Stimulated activated CD4-positive, alpha-beta T cell treated with anti-CD3 and anti-CD28 coated beads, Interleukin-2, amount 100 ng/mL, for 4 hours (primary cell): ENCODE data around the gene CELSR1.
"Not testable (repeated sequence)": the region's sequence is repeated elsewhere in the genome, so short reads cannot be mapped to it uniquely, and the experiment has no call there.

Experiments used
- DNase-seq: peaks from one replicate; pipeline ENCODE4 v3.0.0-alpha.2; 2020; ENCODE audit warnings: low read depth

The CELSR1 gene

DNA sequence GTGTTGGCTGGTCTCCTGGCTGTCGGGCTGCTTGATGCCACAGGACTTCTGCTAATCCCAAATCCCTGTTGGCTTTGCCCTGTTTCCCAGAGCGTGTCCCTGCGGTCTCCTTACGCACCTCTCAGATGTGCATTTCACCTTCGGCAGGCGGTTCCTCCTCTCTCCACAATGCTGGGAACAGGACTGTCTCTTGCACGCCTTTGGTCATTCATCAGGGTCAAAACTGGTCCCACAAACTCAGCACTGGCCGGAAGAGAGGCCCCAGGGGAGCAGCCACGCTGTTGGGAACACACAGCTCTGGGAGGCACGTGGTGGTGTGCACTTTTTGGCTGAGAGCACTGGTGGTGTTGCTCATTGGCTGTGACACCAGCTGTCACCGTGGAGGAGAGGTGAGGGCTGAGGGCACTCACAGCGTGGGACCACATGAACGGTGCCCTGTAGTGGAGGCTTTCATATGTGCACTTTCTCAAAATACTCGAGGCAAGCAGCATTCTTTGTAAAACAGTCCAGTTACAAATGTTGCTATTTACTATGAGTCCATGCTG lies 217.2 kb downstream of the CELSR1 start:
- no peak for DNase-seq

DNA sequence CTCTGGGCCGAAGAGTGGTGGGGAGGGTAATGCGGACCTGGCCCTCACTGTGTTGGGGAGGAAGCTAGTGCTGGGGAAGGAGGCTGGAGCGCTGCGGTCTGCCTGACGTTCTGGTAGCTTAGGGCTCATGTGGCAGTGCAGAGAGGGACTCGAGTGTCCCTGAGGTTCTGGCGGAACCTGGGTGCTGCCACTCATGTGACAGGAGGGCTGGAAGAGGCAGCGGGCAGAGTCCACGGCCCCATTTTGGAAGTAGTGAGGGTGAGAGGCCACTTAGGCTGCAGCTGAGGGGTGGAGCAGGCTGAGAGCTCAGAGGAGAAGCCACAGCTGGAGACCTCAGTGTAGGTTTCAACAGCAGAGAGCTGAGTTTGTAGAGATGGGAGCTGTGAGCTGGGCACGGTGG lies 218.1 kb downstream of the CELSR1 start:
- DNase-seq = no peak

DNA sequence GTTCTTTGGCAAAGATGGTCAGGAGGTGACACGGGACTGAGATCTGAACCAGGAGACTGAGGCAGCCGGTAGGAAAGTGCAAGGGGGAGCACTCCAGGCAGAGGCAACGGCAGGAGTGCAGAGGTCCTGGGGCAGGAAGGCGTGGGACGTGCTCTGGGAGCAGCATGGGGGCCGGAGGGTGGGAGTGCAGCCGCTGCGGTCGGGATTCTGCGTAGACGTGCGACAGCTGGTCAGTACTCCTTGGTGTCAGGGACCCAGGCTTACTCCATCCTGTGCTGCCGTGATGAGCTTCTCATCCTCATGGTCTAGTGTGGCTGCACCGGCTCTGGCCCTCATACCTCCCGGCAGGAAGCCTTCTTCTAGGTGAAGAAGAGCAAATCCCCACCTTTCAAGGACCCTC lies 218.8 kb downstream of the CELSR1 start:
- no peak for DNase-seq

DNA sequence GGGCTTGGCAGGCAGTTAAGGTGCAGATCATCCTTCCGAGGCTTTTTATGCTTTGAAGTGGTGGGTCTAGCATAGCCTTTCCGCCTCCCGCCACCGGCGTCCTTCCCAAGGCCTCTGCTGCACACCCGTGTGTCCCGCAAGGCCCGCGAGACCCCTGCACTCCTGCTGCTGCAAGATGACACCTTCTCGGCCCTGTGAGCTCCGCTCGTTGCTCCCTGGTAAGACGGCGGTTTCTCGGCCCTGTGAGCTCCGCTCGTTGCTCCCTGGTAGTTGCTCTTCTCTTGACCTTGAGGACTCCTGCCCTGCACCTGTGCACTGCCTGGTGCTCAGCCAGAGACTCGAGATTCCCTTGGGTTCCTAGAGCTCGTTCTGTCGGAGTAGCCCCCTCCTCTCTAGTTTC lies 219.8 kb downstream of the CELSR1 start:
- no peak for DNase-seq

DNA sequence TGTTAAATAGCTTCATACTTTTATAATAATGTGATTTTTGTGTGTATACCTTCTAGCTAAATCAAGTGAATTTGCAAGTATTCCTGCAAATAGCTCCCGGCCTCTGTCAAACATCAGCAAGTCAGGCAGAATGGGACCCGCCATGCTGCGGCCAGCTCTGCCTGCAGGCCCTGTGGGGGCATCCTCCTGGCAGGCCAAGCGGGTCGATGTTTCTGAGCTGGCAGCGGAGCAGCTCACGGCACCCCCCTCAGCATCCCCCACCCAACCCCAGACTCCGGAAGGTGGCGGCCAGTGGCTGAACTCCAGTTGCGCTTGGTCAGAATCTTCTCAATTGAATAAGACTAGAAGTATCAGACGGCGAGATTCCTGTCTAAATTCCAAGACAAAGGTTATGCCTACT lies 221.4 kb downstream of the CELSR1 start:
- no peak for DNase-seq

DNA sequence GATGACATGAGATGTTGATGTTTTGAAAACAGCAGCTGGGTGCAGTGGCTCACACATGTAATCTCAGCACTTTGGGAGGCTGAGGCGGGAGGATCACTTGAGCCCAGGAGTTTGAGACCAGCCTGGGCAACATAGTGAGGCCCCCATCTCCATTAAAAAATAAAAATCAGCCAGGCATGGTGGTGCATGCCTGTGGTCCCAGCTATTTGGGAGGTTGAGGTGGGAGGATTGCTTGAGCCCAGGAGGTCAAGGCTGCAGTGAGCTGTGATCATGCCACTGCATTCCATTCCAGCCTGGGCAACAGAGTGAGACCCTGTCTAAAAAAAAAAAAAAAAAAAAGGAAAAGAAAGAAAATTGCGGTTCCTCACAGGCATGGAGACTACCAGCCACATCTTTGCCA lies 224.6 kb downstream of the CELSR1 start:
- DNase-seq = not testable (repeated sequence)

DNA sequence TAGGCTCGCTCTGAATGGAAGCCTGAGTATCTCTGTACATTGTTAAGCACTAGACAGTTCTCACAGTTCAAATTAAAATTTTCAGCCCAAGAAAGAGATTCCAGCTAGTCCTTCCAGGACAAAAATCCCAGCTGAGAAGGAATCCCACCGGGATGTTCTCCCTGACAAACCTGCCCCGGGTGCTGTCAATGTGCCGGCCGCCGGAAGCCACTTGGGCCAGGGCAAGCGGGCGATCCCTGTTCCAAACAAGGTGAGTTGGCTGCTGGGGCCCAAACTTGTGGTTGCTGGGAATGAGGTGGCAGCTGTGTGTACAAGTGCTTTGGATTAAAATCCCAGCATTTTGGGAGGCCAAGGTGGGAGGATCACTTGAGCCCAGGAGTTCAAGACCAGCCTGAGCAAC lies 225.4 kb downstream of the CELSR1 start:
- DNase-seq = no peak
